22Rv1 (cell line): Measurements from ENCODE around the gene FBXL3.
A peak's percentile ranks its signal among the peaks of the same experiment; 100 is the strongest.
"Not testable (repeated sequence)": the region's sequence is repeated elsewhere in the genome, so short reads cannot be mapped to it uniquely, and the experiment has no call there.

ENCODE experiments used
- H3K27ac ChIP-seq: fragments of 450-650 bp; 2 replicates; pipeline ENCODE4 v1.5.1; 2017
- CTCF ChIP-seq: fragments of 450-650 bp; IDR thresholded peaks from 2 replicates; pipeline ENCODE4 v1.5.1; 2017; ENCODE audit warnings: mild to moderate bottlenecking
- ZFX ChIP-seq: fragments of 450-650 bp; IDR thresholded peaks from 2 replicates; pipeline ENCODE4 v1.6.1; 2017; ENCODE audit warnings: antibody characterized with exemption, borderline replicate concordance

Gene FBXL3

GRCh38 chr13:77013853-77014542 lies 13.0 kb downstream of the FBXL3 start:
- no peak overlapping the region for H3K27ac ChIP-seq
- TF ChIP-seq CTCF = no peak
- TF ChIP-seq ZFX = no peak

GRCh38 chr13:77009719-77010118 lies 17.2 kb downstream of the FBXL3 start:
- not testable (repeated sequence) for H3K27ac ChIP-seq

GRCh38 chr13:77009011-77009410 lies 17.9 kb downstream of the FBXL3 start:
- no peak for TF ChIP-seq CTCF
- no peak for TF ChIP-seq ZFX

GRCh38 chr13:77008337-77008736 lies 18.6 kb downstream of the FBXL3 start:
- H3K27ac ChIP-seq = not testable (repeated sequence)

More at GRCh38 chr13:77009011-77009410, 17.9 kb downstream of the FBXL3 start:
- H3K27ac ChIP-seq = no peak overlapping the region

GRCh38 chr13:77002590-77003190 lies 24.3 kb downstream of the FBXL3 start:
- H3K27ac ChIP-seq = no peak overlapping the region
- peak; percentile 83 for TF ChIP-seq CTCF
- no peak for TF ChIP-seq ZFX

- TF ChIP-seq ZFX (no peak), CTCF (no peak)
- H3K27ac ChIP-seq = no peak overlapping the region
Observed at GRCh38 chr13:77001963-77002587, 24.9 kb downstream of the FBXL3 start.

- H3K27ac ChIP-seq = no peak overlapping the region
Observed at GRCh38 chr13:77001540-77001939, 25.4 kb downstream of the FBXL3 start.

More at GRCh38 chr13:77001540-77001939, 25.4 kb downstream of the FBXL3 start:
- TF ChIP-seq ZFX = no peak
- TF ChIP-seq CTCF = no peak
